GM18498 (cell line): ENCODE results near the gene KCNN3.

Experiments
- ATAC-seq: cut with Tn5 transposase; IDR thresholded peaks from one replicate; pipeline ENCODE4 v1.9.1; 2021; ENCODE audit warnings: mild to moderate bottlenecking, moderate library complexity; ENCODE audit not compliant: unreplicated experiment

The KCNN3 gene

GRCh38 chr1:154739654-154740053 is 130.4 kb downstream of the KCNN3 start:
- no peak for ATAC-seq

DNA sequence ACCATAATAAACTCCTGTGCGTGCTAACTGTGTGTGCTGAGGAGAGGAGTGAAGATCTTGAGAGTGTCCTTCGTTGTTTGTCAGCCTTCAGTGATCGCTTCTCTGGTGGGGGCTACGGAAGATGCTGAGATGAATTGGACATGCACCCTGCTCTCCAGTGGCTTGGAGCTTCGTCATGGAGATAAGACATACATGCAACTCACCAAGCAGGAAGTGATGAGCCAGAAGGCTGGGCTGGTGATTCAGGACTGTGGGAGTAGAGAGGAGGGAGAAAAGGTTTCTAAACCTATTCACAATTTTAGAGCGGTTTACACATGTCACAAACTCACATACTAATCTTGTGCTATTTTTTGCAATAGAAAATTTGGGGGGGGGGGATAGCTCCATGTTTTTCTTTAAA is 133.2 kb downstream of the KCNN3 start:
- ATAC-seq, result no peak

DNA sequence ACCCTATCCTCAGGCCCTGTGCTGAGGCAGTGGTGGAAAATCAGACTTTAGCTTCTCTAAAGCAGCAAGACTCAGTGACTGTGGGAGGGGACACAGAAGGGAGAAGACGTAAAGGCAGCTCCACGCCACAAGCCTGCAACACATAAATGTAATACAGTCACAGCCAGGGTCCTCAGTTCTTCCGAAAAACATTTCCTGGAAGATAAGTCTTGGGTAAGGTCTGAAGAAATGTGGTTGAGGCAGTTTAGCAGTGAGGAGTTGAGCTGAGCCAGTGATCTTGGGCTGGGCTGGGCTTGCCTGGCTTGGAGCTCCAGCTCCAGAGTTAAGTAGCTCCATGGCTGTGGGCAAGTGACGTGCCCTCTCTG is 134.3 kb downstream of the KCNN3 start:
- no peak for ATAC-seq

DNA sequence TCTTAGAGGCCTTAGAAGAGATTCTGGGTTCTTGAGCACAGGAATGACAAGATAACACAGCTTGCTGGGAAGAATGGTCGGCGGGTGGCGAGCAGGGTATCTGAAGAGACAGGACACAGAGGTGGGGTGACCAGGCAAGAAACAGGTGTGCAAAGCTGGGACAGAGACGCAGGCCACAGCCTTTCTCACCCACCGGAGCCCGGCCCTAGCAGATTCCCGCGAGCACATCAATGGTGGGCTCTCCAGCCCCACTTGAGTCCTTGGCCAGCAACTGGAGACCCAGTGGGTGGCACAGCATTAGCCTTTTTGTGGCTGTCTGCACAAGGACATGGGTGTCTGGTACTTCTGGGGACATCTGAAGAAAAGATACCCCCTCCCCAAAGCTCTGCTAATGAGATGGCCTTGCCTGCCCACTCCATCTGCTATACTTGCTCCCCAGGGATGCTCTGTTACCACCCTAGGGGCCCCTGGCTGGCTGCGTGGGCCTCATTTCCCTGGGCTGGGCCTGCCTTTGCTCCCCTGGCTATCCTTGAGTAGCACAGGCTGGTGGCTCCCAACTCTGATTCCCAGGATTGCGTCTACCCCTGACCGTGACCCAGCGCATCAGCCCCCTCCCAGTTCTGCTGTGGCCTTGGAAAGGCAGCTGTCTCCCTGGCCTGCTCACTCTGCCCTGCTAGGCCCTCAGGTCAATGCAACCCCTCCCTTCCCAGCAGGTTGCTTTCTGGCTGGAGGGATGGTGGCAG is 134.8 kb downstream of the KCNN3 start:
- ATAC-seq, result no peak

DNA sequence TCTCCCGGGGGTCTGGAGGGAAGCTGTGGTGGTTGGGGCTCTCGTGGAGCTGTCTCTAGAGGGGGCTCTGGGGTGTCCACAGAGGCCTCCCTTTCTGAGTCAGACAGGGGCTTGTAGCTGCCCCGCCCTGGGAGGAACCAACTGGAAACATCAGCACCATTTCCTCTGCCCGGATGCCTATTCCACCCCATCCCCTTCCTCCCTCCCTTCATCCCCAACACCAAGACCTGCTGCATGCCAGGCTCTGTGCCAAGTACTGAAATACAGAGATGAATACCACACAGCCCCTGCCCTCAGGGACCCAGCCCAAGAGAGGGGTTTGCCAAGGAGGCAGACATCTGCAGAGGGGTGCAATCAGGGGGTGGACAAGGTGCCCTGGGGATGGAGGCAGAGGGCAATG is 136.5 kb downstream of the KCNN3 start:
- ATAC-seq, result no peak

GRCh38 chr1:154730986-154731489 is 139.0 kb downstream of the KCNN3 start:
- ATAC-seq, result no peak

GRCh38 chr1:154730259-154730658 is 139.8 kb downstream of the KCNN3 start:
- no peak for ATAC-seq

DNA sequence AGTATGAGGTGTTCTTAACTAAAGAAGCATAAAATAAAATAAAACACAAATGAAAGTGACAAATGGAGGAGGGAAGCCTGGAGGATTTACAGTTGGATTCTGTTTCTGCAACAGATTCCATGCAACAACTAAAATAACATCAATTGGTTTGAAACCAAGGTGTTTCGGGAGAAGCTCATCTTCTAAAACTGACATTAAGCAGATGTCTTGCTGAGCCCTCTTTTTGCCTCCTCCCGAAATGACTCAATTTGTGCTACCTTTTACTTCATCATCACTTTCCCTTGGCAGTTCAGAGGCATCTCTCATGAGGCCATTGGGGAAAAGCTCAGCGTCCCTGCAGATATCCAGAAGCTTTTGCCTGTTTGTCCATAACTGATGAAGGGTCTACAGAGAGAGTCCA is 140.5 kb downstream of the KCNN3 start:
- ATAC-seq, result no peak

GRCh38 chr1:154729031-154729442 is 141.0 kb downstream of the KCNN3 start:
- ATAC-seq, result no peak

GRCh38 chr1:154726896-154727753 is 143.0 kb downstream of the KCNN3 start:
- ATAC-seq, result no peak

DNA sequence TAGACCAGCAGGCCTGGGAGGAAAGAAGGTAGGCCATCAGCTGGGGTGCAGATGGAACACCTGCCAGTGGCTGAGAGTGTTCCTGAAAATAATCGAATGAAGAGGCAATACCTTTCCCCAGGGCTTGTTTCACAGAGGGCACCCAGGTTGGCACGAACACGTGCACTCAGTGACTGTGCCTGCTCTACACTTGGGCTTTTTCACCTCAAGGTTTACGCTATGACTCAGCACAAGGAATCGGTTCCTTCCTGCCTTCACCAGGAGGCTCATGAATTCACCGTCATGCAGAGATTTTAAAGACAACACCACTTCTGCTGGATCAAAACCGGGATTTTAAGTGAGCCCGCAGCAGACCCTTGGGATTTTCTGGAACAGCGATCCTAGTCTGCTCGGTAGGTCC is 143.6 kb downstream of the KCNN3 start:
- peak; percentile 55 for ATAC-seq

GRCh38 chr1:154725865-154726264 is 144.2 kb downstream of the KCNN3 start:
- ATAC-seq, result no peak

DNA sequence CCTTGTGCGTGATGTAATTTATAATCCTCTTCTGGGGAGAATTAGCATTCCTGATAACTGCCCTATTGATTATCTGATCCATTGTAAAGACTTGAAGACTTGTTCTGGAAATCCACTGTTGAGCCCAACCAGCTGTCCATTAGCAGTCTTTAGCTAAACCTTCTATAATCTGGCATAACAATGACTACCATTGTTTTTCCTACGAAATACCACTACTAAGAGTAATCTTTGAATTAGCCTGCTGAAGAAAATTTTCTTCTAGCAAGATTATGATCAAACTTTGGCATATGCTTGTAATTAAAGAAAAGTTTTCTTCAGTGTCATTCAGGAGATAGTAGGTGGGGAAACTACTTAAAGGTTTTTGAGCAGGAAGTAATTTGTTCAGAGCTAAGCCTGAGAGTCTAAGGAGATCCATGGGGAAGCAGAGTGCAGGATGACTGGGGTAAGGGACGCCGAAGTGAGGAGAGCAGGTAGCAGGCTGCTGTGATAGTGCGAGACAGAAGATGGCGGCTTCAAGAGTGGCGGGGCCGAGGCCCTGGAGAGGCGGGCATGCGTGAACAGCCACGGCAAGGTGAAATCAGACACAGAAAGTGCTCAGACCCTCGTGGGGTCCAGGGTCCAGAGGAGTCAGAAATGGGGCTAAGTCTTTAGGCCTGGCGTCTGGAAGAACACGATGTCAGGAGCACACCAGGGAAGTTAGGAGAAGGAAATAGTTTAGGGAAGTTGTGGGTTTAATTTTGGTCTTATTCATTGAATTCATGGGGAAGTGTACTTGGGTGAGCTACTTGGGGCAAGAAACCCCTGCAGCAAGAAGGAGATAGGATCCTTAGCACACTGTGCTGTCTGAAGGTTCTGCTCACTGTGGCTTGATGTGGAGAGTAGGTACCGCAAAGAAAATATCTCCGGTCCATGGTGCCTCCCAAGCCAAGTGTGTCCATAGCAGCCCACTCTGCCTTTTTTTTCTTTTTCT is 149.5 kb downstream of the KCNN3 start:
- no peak for ATAC-seq

GRCh38 chr1:154719586-154720327 is 150.3 kb downstream of the KCNN3 start:
- no peak for ATAC-seq

DNA sequence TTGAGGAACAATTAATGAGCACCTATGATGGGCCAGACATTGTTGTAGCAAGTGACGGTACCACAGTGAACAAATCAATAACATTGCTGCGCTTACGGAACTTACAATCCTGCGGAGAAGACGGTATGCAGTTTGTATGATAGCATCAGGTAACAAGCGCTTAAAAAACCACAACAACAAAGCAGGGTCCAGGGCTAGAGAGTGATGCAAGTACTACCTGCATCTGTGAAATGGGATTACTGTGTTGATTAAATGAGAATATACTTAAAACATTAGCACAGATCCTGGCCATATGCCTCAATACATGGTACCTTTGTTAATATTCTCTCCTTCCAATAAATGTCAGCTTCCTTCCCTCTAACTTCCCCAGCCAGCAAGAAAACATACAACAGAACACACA is 151.5 kb downstream of the KCNN3 start:
- ATAC-seq, result no peak

DNA sequence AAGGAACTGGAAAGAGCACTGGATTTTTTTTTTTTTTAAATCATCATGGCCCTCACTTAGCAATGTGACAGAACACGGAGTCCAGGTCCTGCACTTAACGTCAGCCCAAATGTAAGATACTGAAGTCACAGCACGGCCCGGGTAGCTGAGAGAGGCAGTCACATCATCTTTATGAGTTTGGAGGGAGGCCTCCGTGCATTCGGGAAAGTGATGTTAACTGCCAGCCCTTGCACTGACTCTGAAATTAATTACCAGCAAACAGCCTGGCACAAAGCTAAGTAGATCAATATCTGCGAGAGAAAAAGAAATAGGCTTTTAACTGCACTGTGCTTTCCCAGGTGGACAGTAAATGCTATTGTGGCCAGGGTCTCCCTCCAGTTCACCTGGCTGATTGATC is 152.6 kb downstream of the KCNN3 start:
- no peak for ATAC-seq

DNA sequence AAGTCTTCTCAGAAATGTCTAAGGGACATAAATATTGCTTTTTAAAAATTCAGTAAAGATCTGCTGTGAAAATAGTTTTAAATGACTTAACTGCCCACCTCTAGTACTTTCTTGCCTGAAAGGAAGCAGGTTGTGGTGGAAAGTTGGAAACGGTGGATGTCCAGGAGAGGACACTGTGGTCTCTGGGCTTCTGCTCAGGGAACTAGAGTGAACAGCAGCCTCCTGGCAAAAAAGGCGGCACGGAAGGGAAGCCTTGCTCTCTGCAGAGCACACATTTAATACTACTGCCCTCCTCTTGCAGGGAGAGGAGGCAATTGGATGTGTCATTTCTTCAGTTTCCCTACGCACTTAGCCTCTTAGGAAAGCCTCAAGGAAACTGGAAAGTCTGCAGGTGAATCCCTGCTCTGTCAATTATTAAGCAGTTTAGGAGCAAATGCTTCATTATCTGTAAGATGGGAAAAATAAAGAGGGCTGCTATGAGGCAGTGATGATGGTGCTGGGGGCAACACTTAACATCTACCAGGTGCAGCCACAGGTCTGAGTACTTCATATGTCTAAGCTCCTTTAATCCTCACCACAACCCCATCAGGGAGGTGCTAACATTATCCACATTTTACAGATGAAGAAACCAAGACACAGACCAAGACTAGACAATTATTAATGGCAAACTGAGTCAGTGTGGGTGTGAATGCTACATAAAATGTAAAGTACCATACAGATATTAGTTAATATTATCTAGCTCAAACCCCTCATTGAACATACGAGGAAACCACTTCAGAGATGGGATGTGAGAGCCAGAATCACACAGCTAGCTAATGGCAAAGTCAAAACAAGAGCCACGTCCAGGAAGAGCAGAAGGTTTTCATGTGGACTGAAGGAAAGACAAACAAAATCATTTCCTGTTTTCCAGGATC is 153.2 kb downstream of the KCNN3 start:
- ATAC-seq, result no peak

GRCh38 chr1:154716011-154716410 is 154.1 kb downstream of the KCNN3 start:
- no peak for ATAC-seq

DNA sequence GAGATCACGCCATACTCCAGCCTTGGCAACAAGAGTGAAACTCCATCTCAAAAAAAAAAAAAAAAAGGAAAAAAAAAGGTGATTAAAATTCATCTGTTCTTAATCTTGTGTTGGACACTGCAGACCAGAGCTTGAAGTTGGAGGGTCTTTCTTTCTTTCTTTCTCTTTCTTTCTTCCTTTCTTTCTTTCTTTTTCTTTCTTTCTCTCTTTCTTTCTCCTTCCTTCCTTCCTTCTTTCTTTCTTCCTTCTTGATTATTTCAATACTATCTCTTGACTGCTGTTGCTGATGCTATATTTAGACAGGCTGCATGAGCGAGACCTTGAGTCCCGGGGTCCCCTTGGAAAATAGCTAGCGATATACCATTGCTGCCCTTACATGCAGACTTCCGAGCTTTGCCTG is 154.7 kb downstream of the KCNN3 start:
- ATAC-seq, result no peak
